Esophagus squamous epithelium (tissue), 4 donors: Measurements from ENCODE around the gene CDT1.

ENCODE experiments used
- POLR2A ChIP-seq, 4 donors: fragments of 450-650 bp; IDR thresholded peaks; one replicate each; pipeline ENCODE4 v1.6.1; 2017; ENCODE audit warnings: antibody characterized with exemption in 4 of 4, mild to moderate bottlenecking in 4 of 4, moderate library complexity in 3 of 4
- TF ChIP-seq, protein P1 (sequence below), 6 experiments: fragments of 450-650 bp in 4 of 6; fragments of 200-600 bp in 2 of 6; sonication (generic) in 2 of 6; IDR thresholded peaks; one replicate each; pipeline ENCODE4 v1.5.1; 2016 to 2019; ENCODE audit warnings: antibody characterized with exemption in 6 of 6, mild to moderate bottlenecking in 4 of 6, moderate library complexity in 4 of 6

DNA sequence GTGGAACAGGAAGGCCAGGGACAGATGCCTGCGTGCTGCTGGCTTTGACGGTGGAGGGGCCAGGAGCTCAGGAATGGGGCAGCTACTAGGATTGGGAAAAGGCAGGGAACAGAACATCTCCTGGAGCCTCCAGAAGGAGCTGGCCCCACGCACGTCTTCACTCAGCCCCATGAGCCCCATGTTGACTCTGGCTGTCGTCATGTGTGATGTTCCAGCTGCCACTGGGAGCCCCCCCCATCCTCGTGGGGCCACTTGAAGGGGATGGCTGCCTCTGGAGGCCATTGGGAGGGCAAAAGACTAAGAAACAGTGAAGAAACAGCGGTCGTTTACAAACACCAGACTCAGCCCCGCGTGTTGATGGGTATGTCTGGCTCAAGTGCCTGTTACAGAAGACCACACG is 26.7 kb downstream of the CDT1 start:
- no peak for TF ChIP-seq POLR2A (IDR thresholded peaks at IDR 0.05)
- TF ChIP-seq, protein P1, sequence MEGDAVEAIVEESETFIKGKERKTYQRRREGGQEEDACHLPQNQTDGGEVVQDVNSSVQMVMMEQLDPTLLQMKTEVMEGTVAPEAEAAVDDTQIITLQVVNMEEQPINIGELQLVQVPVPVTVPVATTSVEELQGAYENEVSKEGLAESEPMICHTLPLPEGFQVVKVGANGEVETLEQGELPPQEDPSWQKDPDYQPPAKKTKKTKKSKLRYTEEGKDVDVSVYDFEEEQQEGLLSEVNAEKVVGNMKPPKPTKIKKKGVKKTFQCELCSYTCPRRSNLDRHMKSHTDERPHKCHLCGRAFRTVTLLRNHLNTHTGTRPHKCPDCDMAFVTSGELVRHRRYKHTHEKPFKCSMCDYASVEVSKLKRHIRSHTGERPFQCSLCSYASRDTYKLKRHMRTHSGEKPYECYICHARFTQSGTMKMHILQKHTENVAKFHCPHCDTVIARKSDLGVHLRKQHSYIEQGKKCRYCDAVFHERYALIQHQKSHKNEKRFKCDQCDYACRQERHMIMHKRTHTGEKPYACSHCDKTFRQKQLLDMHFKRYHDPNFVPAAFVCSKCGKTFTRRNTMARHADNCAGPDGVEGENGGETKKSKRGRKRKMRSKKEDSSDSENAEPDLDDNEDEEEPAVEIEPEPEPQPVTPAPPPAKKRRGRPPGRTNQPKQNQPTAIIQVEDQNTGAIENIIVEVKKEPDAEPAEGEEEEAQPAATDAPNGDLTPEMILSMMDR (IDR thresholded peaks at IDR 0.05) = no peak
